CD4-positive, alpha-beta T cell (primary cell): Measurements from ENCODE around the gene PTPN3. TPM values are rescaled to one million over a fixed set of nuclear protein-coding genes. Genes with fewer than 3 reads are reported as not detected.

Experiments
- ATAC-seq: fragments of 200-7000 bp; cut with Tn5 transposase; one replicate; pipeline ENCODE4 v1.10.0; 2022; ENCODE audit warnings: mild to moderate bottlenecking; ENCODE audit not compliant: poor library complexity
- CTCF ChIA-PET: fragments of 350-600 bp; sonication (Branson Sonifier 250); formaldehyde crosslinking; loops from one replicate; lab custom pipeline; 2021; ENCODE audit warnings: antibody characterized with exemption, inconsistent platforms; lab: Charles Lee
- POLR2A ChIA-PET: fragments of 350-600 bp; sonication (Branson Sonifier 250); formaldehyde crosslinking; loops from one replicate; lab custom pipeline; 2021; ENCODE audit warnings: antibody characterized with exemption, inconsistent platforms; lab: Charles Lee
- DNase-seq, 14 experiments: peaks; one replicate each; pipeline ENCODE4 v3.0.0-alpha.2; 2013 to 2020; ENCODE audit warnings: mixed read lengths in 2 of 14
- H3K27ac ChIP-seq, 2 donors: one replicate each; pipeline versions ENCODE4 v1.5.1 to v1.7.0; 2013; ENCODE audit warnings: low read length in 2 of 2, low read depth in 1 of 2, mild to moderate bottlenecking in 1 of 2
- H3K27me3 ChIP-seq, 2 experiments: 1 replicate in 1 of 2; 2 replicates in 1 of 2; pipeline versions ENCODE4 v1.6.1 to v1.7.0; 2013; ENCODE audit warnings: low read length in 2 of 2, control low read depth in 1 of 2, mild to moderate bottlenecking in 1 of 2, moderate library complexity in 1 of 2; ENCODE audit not compliant: insufficient read depth in 2 of 2, control insufficient read depth in 1 of 2
- H3K36me3 ChIP-seq: one replicate; pipeline ENCODE4 v1.6.1; 2013; ENCODE audit warnings: low read length, control low read depth; ENCODE audit not compliant: insufficient read depth
- H3K4me1 ChIP-seq: one replicate; pipeline ENCODE4 v1.6.1; 2013; ENCODE audit warnings: low read length, control low read depth; ENCODE audit not compliant: insufficient read depth
- H3K4me3 ChIP-seq: one replicate; pipeline ENCODE4 v1.5.1; 2013; ENCODE audit warnings: mild to moderate bottlenecking, low read length, moderate library complexity
- H3K9me3 ChIP-seq, 2 experiments: 1 replicate in 1 of 2; 2 replicates in 1 of 2; pipeline versions ENCODE4 v1.6.1 to v1.7.0; 2013; ENCODE audit warnings: low read length in 2 of 2, mild to moderate bottlenecking in 2 of 2, control low read depth in 1 of 2, moderate library complexity in 1 of 2; ENCODE audit not compliant: control insufficient read depth in 1 of 2, insufficient read depth in 1 of 2
- H3K27ac Mint-ChIP-seq: one replicate; pipeline ENCODE4 v1.8.0; 2020; ENCODE audit warnings: mixed read lengths
- H3K27me3 Mint-ChIP-seq: one replicate; pipeline ENCODE4 v1.8.0; 2021; ENCODE audit warnings: mixed read lengths
- H3K36me3 Mint-ChIP-seq: one replicate; pipeline ENCODE4 v1.8.0; 2021; ENCODE audit warnings: low read depth, mixed read lengths
- H3K4me1 Mint-ChIP-seq: one replicate; pipeline ENCODE4 v1.8.0; 2021; ENCODE audit warnings: low read depth, mixed read lengths
- H3K4me3 Mint-ChIP-seq: one replicate; pipeline ENCODE4 v1.8.0; 2020; ENCODE audit warnings: mild to moderate bottlenecking, mixed read lengths
- H3K9me3 Mint-ChIP-seq: one replicate; pipeline ENCODE4 v1.8.0; 2020; ENCODE audit warnings: mixed read lengths
- intact Hi-C, 2 experiments: fragments of 100-400 bp; cut with DNase I in 1 of 2; cut with micrococcal nuclease in 1 of 2; formaldehyde crosslinking; loops; one replicate each; pipeline versions ENCODE4 v1.15.1 to v1.9.0; 2023 to 2025; cut with DNase I, micrococcal nuclease
- total RNA-seq, 174 experiments: library from RNA in 2 of 174; stranded (reverse) in 2 of 174; gene quantifications; one replicate each; pipeline ENCODE4 v1.2.3 and lab custom pipeline; 2021 to 2026
- TF ChIP-seq, protein P1 (sequence below): fragments of 200-600 bp; IDR thresholded peaks from one replicate; pipeline ENCODE4 v1.8.0; 2022; ENCODE audit warnings: antibody characterized with exemption, mild to moderate bottlenecking

The PTPN3 gene
- total RNA-seq, 2 experiments from 2014 or later, result not detected

DNA sequence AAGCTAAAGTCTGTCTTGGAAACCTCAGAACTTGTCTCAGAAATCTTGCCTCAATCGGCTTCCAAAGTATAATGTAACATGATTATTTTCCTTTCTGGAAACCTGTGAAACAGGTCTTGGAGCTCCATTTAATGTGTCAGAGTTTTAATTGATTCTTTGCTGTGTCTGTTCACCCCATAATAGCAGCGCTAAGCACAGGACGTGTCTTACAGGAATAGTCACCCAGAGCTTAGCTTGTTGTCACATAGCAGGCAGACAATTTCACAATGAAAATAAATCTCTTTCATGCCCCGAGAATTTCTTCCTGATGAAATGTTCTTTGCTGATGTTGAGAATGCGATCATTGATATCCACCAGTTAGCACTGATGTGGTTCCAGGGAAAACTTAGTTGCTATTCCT is 40.2 kb upstream of the PTPN3 start:
- intact Hi-C loops, result no loop called here
- no peak overlapping the region for H3K27ac ChIP-seq
- Mint-ChIP-seq H3K4me1 (no peaks in the 10 kb centered on the region), H3K27me3 (peaks cover 25% of the 10 kb centered on the region), H3K4me3 (no peak overlapping the region), H3K9me3 (peaks cover 2% of the 10 kb centered on the region), H3K36me3 (no peaks in the 10 kb centered on the region), H3K27ac (no peak overlapping the region)
- no peak for ATAC-seq
- POLR2A ChIA-PET, result no interaction called here
- no peaks in the 10 kb centered on the region for H3K4me1 ChIP-seq
- no peak for DNase-seq
- CTCF ChIA-PET, result no interaction called here
- H3K9me3 ChIP-seq, result peaks cover 0 to 11% of the 10 kb centered on the region in 2 experiments
- H3K36me3 ChIP-seq, result no peaks in the 10 kb centered on the region
- H3K4me3 ChIP-seq, result no peak overlapping the region
- TF ChIP-seq, protein P1, sequence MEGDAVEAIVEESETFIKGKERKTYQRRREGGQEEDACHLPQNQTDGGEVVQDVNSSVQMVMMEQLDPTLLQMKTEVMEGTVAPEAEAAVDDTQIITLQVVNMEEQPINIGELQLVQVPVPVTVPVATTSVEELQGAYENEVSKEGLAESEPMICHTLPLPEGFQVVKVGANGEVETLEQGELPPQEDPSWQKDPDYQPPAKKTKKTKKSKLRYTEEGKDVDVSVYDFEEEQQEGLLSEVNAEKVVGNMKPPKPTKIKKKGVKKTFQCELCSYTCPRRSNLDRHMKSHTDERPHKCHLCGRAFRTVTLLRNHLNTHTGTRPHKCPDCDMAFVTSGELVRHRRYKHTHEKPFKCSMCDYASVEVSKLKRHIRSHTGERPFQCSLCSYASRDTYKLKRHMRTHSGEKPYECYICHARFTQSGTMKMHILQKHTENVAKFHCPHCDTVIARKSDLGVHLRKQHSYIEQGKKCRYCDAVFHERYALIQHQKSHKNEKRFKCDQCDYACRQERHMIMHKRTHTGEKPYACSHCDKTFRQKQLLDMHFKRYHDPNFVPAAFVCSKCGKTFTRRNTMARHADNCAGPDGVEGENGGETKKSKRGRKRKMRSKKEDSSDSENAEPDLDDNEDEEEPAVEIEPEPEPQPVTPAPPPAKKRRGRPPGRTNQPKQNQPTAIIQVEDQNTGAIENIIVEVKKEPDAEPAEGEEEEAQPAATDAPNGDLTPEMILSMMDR, result no peak
- no peaks in the 10 kb centered on the region for H3K27me3 ChIP-seq

DNA sequence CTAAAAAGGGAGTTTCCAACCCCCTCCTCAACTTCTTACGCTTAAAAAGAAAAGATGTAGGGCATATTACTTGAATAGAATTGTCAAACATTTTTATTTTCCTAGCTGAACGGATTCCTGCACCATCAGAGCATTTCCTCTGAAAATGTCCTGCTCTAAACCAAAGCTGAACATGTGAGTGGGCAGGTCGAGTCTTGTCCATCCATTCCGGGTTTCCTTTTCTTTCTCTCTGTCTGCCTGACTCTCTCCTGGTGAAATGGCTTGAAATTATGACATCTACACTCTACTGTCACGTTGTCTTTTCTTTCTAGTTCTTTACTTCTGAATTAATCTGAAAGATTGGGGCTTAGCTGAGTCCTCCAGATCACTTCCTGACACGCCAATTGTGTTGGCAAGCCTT is 39.2 kb upstream of the PTPN3 start:
- Mint-ChIP-seq H3K27me3 (peaks cover 19% of the 10 kb centered on the region), H3K36me3 (no peaks in the 10 kb centered on the region), H3K9me3 (peaks cover 2% of the 10 kb centered on the region), H3K27ac (no peak overlapping the region), H3K4me3 (no peak overlapping the region), H3K4me1 (no peaks in the 10 kb centered on the region)
- Histone ChIP-seq H3K4me1 (no peaks in the 10 kb centered on the region), H3K27me3 (no peaks in the 10 kb centered on the region), H3K9me3 (peaks cover 0 to 14% of the 10 kb centered on the region in 2 experiments), H3K4me3 (no peak overlapping the region), H3K36me3 (no peaks in the 10 kb centered on the region), H3K27ac (no peak overlapping the region)
- TF ChIP-seq, protein P1, result no peak
- intact Hi-C loops, result no loop called here
- CTCF ChIA-PET, result no interaction called here
- ATAC-seq, result no peak
- DNase-seq, result no peak
- POLR2A ChIA-PET, result no interaction called here

DNA sequence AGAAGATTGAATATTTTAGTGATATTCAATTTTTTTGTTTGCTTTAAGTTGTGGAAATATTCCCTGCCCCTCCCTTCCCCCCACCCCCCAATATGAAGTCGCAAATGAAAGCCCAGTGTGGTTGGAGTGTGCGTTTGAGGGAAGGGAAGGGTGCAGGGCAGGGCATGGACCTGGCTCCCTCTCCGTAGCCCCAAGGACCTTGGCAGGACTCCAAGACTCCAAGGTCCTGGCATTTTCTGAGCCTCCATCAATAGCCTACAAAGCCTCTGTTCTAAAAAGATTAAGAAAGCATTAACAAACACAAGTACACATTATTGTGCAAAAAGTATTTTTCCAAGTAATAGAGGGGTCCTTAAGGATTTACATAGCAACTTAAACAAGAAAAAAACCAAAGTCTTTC is 38.8 kb upstream of the PTPN3 start:
- H3K4me3 Mint-ChIP-seq, result no peak overlapping the region
- no peak for ATAC-seq

More for the DNA sequence above, 38.8 kb upstream of the PTPN3 start:
- POLR2A ChIA-PET, result no interaction called here
- Histone ChIP-seq H3K9me3 (peaks cover 0 to 14% of the 10 kb centered on the region in 2 experiments), H3K4me1 (no peaks in the 10 kb centered on the region), H3K27me3 (no peaks in the 10 kb centered on the region), H3K36me3 (no peaks in the 10 kb centered on the region), H3K27ac (no peak overlapping the region), H3K4me3 (no peak overlapping the region)
- intact Hi-C loops, result no loop called here
- Mint-ChIP-seq H3K36me3 (no peaks in the 10 kb centered on the region), H3K27me3 (peaks cover 14% of the 10 kb centered on the region), H3K27ac (no peak overlapping the region), H3K9me3 (no peaks in the 10 kb centered on the region), H3K4me1 (no peaks in the 10 kb centered on the region)
- TF ChIP-seq, protein P1, result no peak
- CTCF ChIA-PET, result no interaction called here
- DNase-seq, result no peak
